ENCODE measurements around the gene UBL7.
"Not testable (repeated sequence)": the region's sequence is repeated elsewhere in the genome, so short reads cannot be mapped to it uniquely, and the experiment has no call there.

Gene UBL7

DNA sequence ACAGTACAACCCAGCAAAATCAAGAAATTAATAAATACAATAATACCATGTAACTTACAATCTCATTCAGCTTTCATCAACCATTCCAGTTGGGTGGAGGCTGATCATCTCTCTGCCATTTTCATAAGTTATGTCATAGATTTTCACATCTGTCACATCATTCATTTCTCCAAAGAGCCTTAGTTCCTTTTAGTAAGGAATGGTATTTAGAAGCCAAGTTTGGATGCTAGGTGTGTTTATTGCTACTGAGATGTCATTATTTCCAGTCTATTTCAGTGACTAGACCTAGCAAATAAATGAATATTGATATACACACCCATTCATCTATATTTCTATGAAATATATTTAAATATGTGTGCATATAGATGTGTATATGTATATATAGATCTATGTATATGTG lies 2.7 kb upstream of the UBL7 start:
- DNase-seq (ENCODE audit: low spot score) = no peak

DNA sequence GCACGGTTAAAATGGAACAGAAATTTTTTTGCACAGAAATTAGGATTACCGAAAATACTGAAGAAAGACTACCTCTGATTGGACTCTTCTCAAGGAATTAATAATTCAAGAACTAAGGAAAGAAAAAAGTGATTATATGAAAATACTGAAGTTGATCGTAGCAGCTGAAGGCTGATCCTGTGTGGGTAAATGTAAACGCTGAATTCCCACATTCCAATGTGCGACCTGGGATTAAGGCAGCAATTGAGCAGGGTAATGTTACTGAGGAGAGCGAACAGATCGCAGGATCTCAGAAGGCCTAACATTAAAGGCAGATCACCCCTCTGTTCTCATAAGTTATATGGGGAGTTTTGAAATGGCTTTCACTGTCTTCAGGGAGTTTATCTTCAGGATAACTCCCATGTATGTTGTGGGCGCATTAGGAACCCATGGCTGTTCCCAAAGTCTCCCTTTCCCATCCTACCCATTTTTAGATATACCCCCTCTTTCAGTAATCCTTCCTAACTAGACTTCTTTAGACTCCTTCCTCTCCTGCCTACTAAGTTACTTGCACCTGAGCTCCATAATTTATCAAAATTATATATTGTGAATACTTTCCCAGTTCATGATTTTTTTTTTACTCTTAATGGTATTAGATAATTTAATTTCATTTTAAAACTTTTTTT lies 1.0 kb upstream of the UBL7 start:
- no peak for DNase-seq (ENCODE audit: low spot score)

DNA sequence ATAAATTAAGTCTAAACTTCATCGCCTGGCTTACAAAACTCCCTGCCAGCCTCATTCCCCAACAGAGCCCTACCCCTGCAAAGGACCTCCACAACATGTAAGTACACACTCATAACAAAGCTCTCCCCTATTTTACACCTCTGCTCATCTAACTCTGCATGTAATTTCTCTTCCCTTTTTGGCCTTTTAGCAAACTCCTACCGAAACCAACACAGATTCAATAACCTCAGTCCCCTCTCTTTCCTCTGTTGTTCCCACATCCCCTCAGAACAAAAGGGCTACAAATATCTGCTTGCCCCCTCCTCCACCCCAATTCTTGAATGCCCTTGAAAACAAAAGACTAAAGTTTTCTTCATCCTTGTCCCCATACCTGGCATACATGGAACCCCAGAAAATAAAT lies 662 bp downstream of the UBL7 start:
- no peak for DNase-seq (ENCODE audit: low spot score)

DNA sequence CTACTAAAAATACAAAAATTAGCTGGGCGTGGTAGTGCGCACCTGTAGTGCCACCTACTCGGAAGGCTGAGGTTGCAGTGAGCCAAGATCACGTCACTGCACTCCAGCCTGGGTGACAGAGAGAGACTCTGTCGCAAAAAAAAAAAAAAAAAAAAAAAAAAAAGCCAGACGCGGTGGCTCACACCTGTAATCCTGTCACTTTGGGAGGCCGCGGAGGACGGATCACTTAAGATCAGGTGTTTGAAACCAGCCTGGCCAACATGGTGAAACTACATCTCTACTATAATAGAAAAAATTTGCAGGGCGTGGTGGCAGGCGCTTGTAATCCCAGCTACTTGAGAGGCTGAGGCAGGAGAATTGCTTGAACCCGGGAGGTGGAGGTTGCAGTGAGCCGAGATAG lies 1.2 kb downstream of the UBL7 start:
- not testable (repeated sequence) for DNase-seq (ENCODE audit: low spot score)

DNA sequence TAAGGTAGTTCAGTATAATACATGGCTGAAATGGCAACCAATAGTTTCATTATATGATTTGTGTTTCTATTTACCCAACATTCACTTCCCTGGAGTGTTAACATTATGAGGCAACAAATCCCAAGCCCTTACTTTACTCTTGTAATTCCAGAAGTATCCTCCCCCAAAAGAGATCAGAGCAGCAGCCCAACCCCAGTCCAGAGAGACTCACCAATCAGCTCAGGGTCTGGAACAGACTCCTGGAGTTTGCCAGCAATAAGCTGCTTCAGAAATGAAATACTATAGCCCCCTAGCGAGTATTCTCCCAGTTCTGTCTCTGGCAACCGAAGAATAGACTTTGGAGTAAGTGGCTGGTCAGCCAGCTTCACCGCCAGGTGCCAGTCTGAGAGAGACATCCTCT lies 2.5 kb downstream of the UBL7 start:
- no peak for DNase-seq (ENCODE audit: low spot score)

DNA sequence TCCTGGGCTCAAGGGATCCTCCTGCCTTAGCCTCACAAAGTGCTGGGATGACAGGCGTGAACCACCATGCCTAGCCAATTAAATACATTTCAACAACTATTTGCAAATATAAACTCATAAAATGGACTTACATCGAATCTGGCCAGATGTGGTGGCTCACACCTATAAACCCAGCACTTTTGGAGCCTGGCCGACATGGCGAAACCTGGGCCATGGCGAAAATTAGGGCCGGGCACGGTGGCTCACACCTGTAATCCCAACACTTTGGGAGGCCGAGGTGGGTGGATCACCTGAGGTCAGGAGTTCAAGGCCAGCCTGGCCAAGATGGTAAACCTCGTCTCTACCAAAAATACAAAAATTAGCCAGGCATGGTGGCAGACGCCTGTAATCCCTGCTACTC lies 3.9 kb downstream of the UBL7 start:
- not testable (repeated sequence) for DNase-seq (ENCODE audit: low spot score)

DNA sequence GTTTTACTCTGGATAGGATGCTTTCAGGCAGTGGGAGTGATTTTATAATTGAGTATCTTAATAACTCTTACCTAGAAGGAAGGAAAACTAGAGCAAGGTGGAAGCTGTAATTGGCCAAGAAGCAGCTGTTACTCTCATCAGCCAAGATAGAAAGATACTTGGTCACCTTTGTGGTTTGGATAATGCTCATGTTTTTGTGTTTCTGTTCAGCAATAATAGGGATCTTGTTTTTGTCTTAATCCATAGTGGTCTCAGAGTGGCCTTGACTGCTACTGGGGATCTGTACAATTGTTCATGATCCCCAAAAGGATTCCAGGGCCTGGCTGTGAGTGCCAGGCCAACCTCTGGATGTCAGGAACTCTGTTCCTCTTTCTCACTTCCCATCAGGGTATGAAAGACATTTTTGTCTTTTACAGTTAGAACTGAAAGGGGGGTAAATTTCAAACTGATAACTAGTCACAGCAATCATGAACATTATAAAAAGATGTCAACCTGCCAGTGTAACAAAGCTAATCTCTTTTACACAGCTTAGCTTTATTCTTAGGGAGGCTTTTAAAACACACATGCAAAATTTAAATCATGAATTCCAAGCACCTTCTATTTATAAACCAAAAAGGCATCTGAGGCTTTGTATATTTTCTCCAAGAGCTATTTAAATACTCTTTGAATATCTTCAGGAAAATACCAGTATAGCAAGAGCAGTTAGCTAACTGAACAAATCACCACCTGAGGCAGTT lies 6.0 kb downstream of the UBL7 start:
- DNase-seq (ENCODE audit: low spot score) = no peak

DNA sequence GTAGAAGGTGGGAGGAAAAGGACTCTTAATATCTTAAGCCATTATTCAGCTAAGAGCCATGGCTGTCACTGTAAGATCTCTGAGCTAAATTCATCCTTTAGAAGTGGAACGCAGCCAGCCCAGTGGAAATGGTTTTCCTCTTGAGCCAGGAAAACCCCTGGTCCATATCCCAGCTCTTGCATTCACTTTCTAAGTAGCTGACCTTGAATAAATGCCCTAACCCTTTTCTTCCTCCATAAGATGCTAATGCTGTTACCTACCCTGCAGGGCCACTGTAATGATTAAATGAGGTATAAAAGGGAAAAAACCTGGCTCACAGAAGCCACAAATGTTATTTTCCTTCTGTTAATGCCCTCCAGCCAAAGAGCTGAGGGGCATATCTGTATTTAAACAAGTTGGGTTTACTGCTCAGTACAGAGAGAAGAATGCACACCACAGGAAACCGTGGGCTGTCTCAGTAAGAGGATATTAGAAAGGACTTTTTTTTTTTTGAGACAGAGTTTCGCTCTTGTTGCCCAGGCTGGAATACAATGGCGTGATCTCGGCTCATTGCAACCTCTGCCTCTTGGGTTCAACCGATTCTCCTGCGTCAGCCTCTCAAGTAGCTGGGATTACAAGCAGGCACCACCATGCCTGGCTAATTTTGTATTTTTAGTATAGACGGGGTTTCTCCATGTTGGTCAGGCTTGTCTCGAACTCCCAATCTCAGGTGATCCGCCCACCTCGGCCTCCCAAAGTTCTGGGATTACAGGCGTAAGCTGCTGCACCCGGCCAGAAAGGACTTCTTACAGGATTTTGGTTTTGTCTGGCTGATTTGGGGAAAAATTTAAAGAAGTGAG lies 6.8 kb downstream of the UBL7 start:
- no peak for DNase-seq (ENCODE audit: low spot score)

DNA sequence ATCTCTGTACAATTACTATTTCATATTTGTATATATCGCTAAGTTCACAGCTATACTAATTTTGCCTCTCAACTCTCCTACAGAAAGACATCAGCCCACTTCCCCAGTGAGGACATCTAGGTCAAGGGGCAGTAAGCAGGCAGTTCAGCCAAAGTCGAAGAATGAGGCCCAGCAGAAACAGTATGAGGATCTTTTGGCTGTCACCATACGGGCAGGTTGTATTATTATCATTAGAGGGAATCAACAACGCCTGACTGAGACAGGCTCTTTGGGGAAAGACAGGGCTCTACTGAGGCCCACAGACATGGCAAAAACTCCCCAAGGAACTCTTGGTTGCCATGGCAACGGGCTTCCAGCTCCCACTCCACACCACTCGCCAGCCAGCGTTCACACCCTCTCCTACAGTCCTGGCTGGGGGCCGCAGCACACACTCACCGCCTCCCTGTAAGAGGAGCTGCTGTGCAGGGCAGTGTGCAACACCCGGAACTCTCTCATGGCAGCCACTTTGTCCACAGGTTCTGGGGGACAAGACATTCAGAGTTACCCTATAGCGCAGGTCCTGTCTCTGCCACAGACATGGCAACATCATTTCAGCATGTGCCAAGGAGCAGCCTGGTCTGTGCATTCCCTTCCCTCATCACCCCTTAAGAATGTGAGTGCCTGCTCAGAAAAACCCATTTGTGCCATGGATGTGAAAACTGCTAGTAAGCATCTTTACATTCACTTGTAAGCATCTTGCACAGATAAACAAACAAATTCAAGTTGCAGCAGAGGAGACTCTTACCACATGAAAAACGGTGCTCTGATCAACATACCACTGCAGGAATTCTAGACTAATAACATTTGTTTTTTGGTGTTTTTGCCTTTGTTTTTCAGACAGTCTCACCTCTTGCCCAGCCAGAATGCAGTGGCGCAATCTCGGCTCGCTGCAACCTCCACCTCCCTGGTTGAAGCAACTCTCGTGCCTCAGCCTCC lies 8.8 kb downstream of the UBL7 start:
- DNase-seq (ENCODE audit: low spot score) = no peak

DNA sequence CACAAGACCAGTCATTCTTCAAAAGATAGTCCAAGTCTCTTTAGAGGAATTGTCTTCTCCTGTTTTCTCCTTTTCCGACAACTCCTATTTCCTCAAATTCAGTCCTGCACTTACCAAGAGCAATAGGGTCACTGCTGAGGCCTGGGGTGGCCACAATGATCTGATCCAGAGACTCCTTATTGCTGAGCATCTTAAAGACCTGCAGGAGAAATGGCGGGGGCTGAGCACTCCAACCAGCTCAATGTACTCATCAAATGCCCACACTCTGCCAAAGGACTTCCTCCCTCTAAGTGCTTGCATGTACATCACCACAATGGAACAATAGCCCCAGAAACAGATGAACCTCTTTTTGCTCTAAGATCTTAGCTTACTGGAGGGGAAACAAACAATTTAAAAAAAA lies 9.6 kb downstream of the UBL7 start:
- no peak for DNase-seq (ENCODE audit: low spot score)

DNA sequence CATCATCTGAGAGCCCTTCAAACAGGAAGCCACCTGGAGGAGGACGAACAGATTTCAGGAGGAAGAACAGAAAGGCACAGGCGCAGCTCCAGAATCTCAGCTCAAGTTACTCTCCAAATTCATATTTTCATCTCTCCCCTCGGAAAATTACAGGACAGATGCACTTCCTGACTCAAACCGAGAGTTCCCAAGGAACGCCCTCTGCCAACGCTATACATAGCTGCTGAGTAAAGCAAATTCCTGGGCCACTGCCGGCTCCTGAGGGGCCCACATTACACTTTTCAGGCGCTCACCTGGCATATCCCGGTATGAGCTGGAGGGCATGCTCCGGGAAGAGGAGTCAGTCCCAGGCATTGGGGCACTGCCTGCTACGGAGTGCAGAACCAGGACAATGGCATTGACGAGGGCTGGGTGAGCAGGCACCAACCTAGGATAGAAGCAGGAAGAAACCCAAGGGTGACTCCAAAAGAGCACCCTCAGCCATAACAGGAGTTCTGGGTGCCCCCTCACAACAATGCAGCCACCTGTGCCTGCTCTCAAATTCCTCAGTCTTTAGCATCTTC lies 11.2 kb downstream of the UBL7 start:
- DNase-seq (ENCODE audit: low spot score) = no peak

DNA sequence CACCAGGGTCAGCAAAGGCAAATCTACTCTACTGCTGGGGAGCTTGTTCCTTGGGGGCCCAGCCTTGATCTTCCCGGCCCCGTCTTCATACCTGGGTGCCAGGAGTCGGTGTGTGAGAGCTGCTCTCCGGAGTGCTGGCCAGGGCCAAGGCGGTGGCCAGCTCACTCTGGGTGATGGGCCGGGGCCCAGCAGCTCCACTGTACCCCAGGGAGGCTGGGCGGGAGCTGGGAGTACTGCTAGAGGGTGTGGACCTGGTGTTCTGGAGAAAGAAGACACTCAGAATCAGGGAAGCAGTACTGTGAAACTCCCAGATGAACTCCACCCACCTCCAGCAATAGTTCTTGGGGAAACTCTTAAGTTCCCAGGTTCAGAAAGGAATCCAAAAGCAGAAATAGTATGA lies 11.9 kb downstream of the UBL7 start:
- no peak for DNase-seq (ENCODE audit: low spot score)

DNA sequence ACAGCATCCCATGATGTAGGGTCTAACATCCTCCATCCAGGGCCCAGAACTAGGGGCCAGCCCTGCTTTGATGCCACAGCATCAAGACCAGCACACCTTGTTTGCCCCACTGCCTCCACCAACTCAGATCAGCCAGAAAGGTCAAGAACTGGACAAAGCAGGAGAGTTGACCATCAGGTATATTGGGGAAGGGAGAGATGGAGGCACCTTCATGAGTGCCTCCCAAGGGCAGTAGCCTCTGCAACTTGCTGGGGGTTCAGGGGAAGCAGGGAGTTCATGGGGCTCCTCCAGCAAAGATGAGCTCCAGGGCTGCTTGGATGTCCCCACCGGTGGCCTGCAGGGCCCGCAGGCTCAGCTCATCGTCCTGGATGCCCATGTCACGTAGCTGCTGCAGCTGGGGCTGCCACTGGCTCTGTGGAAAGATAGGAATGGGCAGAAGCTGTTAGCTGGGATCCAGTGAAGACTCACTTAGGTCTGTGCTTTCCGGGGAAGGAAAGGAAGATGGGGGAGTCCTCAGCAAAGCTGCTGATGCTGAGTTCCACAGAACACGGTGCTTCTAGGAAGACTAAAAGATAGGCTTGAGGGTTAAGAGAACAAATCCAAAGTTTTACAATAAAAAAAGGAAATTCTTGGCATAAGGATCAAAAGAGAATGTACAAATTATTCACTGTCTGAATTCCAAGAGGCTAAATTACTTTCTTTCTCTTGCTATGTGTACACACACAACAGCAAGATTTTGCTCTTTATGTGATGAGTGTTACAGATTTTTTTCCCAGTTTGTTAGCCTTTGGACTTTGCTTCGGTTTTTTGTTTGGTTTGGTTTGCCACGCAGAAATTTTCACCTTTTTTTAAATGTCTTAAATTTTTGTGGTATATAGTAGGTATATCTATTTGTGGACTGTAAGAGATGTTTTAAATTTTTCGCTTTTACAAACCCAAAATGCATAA lies 14.9 kb downstream of the UBL7 start:
- DNase-seq (ENCODE audit: low spot score) = no peak

DNA sequence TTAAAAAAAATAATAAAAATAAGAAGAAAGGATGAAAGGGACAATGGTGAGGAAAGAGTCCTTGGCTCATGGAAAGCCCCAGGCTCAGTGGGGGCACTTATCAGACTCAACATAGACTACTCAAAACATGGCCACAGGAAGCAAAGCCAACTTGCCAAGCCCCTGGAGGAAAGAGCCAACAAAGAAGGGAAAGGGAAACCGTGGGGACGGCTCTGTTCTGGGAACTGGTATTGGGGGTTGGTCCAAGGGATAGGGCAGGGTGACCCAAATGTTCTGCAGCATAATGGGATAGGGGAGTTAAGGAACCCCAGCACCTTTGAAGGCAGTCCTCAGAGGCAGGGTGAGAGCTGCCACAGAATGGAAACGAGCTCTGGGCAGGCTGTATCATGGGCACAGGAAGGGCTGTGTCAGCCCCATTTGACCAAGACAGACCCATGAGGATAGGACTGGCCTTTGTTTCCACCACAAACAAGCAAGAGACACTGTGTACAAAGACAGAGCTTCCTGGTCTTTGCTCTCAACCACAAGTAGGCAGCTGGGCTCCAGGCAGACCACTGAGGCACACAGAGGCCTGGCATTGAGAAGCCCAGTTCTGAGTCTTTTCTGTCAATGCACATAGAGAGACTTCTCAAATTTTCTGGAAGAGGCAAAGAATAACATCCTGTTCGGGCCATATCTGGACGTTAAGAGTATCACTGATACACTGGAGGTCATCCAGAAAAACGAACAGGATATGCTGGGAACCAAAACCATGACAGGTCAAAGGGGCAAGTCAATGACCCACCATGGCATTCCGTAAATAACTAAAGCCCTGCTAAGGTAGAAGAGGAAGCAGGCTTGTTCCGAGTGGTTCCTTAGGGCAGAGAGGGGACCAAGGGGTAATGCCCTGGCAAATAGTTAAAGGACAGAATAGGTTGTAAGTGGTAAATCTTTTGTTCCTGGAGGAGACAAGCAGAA lies 16.6 kb downstream of the UBL7 start:
- DNase-seq (ENCODE audit: low spot score) = no peak

DNA sequence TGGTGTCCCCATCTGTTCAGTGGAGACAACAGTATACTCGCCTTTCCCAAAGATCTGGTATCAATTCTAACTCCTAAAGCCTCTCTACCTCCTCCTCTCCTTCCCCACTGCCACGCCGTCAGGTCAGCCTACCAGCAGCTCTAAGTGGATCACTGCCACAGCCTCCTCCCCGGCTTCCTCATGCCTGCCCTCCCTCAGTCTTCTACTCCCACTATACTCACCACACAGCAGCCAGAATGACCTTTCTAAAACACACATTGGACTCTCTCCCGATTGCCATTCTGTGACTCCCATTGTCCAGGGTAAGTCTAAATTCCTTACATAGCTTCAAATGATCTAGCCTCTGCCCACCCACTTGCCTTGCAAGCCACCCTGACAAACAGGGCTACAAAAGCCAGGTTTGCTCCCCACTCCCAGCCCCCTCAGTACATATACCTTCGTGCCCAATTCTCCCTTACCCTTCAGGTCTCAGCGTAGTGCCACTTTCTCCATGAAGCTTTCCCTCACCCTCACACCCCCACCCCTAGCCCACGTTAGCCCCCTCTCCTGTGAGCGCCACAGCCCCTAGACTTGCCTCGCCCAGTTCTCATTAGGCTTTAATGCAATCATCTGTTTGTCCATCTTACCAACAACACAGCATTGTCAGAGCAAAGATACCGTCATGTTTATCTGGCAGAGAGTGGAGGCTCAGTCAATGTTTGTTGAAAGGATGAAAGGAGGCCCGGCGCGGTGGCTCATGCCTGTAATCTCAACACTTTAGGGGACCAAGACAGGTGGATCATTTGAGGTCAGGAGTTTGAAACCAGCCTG lies 17.7 kb downstream of the UBL7 start:
- no peak for DNase-seq (ENCODE audit: low spot score)

DNA sequence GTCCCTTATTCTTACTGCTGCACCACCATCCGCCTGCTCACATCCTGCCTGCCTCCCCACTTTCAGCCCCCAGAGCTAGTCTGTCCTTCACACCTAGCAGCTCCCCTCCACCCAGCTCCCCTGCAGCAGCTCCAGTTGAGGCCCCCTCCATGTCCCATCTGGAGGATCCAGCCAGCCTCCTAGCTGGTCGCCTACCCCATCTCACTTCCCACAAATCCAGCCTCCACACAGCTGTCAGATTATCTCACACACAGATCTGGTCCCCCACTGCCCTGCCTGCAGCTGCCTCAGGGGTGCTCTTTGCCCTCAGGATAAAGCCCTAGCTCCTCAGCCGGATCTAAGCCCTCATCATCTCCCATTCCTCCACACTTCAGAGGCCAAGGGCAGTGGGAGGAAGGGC lies 18.4 kb downstream of the UBL7 start:
- DNase-seq (ENCODE audit: low spot score) = no peak

DNA sequence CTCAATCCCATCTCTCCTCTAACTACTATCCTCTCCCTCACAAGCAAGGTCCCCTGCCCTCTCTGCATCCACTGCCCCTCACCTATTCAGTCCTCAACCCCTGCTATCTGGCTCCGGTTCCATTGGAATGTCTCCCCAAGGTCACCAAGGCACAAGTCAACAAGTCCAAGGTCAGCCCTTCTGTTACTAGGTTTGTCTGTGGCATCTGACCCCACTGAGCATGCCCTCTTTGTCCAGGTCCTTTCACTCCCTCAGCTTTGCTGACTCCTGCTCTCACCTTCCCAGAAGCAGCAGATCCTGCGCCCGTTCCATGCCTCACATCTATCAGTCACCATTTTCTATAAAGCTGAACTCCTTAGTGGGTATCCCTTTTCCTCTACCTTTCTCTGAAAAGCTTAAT lies 18.9 kb downstream of the UBL7 start:
- no peak for DNase-seq (ENCODE audit: low spot score)

DNA sequence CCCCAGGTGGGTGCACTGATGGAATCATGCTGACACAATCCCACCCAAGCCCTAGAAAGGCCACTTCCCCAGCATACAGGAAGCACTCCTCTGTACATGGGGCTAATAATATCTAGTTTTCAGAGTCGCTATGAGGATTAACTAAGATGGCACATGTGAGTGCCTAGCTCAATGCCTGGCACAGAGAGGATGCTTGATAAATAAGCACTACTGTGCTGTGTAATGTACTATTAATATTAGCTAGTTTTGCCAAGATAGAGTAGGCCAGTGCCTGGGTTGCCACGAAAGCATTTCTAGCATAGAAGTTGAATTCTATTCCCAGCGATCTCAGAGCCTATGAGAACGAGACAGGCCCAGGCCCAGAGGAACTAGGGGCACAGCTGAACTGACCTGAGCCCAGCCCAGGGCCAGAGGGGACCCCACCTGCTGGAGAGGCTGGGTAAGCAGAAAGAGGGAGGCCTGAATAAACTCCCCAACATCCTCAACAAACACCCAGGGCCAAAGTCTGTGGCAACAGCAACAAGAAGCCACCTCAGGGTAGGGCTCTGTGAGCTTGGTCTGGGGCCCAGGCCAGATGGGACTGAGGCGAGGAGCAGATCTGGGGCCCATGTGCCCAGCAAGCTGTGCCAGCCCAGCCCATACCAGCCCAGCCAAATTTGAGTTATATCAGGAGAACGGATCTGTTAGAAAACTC lies 19.6 kb downstream of the UBL7 start:
- DNase-seq (ENCODE audit: low spot score) = no peak
